M059J (cell line): ENCODE results near the gene SYNGR3. TPM values are rescaled to one million over a fixed set of nuclear protein-coding genes. Genes with fewer than 3 reads are reported as not detected.

Experiments
- DNase-seq: peaks from one replicate; pipeline ENCODE4 v3.0.0-alpha.2; 2012; ENCODE audit warnings: low read depth
- total RNA-seq: library from RNA; depleted of rRNA; stranded (reverse); fragments of >200 nt; shearing (Covaris generic); gene quantifications from 2 replicates; pipeline ENCODE4 v1.2.3, GENCODE V29; 2014; rRNA removed

SYNGR3 gene
- total RNA-seq, 1 experiment from 2014 or later: 7.1 TPM

DNA sequence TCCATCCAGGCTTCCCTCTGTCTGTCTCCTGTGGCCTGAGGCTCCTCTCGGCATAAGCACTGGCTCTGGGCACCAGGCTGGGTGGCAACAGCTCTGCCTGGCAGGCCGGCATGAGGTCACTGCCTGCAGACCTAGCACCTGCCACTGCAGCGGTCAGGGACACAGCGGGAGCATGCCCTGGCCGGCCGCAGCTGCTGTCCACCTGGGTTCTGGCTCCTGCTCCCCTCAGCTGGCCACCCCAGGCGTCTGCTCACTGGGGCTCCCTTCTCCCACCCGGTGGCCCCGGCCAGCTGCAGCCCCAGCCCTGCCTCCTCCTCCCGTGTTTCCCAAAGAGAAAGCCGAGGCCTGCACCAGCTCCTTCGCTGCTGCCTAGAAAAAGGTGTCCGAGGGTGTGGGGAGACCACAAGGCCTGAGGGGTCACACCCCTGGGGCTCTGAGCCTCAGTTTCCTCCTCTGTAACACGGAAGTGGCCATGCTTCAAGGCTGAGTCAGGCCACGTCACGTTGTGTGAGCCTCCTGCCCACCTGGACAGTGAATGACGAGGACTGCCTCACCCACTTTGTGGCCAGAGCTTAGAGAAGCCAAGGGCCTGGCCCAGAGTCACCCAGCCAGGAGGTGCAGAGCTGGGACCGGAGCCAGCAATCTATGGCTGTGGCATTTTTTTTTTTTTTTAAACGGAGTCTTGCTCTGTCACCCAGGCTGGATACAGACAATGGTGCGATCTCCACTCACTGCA lies 51.2 kb downstream of the SYNGR3 start:
- peak; percentile 94 for DNase-seq

- DNase-seq: no peak
Observed at GRCh38 chr16:2042171-2042985, 52.6 kb downstream of the SYNGR3 start.

GRCh38 chr16:2042986-2043666 lies 53.4 kb downstream of the SYNGR3 start:
- DNase-seq: no peak

Other genes starting within 250 kb of the SYNGR3 start
- not detected in 2 replicates for gene NME3, start 218.4 kb upstream of the SYNGR3 start, total RNA-seq
- 0.76 and 2.2 TPM in 2 replicates for gene EME2, start 217.2 kb upstream of the SYNGR3 start, total RNA-seq
- 115 and 133 TPM in 2 replicates for gene MRPS34, start 216.8 kb upstream of the SYNGR3 start, total RNA-seq
- gene SPSB3, start 207.4 kb upstream of the SYNGR3 start, total RNA-seq: 25.9 and 29.8 TPM in 2 replicates
- gene NUBP2, start 207.0 kb upstream of the SYNGR3 start, total RNA-seq: 53.7 and 86.4 TPM in 2 replicates
- 0.07 TPM in 1 of 2 replicates, not detected in the other for gene IGFALS, start 196.3 kb upstream of the SYNGR3 start, total RNA-seq
- 75.7 and 92.6 TPM in 2 replicates for gene HAGH, start 163.1 kb upstream of the SYNGR3 start, total RNA-seq
- gene FAHD1, start 162.8 kb upstream of the SYNGR3 start, total RNA-seq: 53.8 and 64.0 TPM in 2 replicates
- 1.0 and 1.8 TPM in 2 replicates for gene MEIOB, start 117.8 kb upstream of the SYNGR3 start, total RNA-seq
- gene HS3ST6, start 71.6 kb upstream of the SYNGR3 start, total RNA-seq: not detected in 2 replicates
- gene MSRB1, start 46.8 kb upstream of the SYNGR3 start, total RNA-seq: 16.2 and 27.8 TPM in 2 replicates
- 0.52 TPM in 1 of 2 replicates, not detected in the other for gene RPL3L, start 35.3 kb upstream of the SYNGR3 start, total RNA-seq
- 287 and 304 TPM in 2 replicates for gene NDUFB10, start 30.4 kb upstream of the SYNGR3 start, total RNA-seq
- 1,628 and 1,651 TPM in 2 replicates for gene RPS2, start 25.1 kb upstream of the SYNGR3 start, total RNA-seq
- gene RNF151, start 23.1 kb upstream of the SYNGR3 start, total RNA-seq: not detected in 2 replicates
- gene TBL3, start 17.9 kb upstream of the SYNGR3 start, total RNA-seq: 42.2 and 76.8 TPM in 2 replicates
- not detected in 2 replicates for gene NOXO1, start 8.5 kb upstream of the SYNGR3 start, total RNA-seq
- 11.7 and 21.0 TPM in 2 replicates for gene GFER, start 5.8 kb upstream of the SYNGR3 start, total RNA-seq
- gene ZNF598, start 19.9 kb downstream of the SYNGR3 start, total RNA-seq: 21.3 and 23.9 TPM in 2 replicates
- 0.12 TPM in 1 of 2 replicates, not detected in the other for gene NPW, start 29.8 kb downstream of the SYNGR3 start, total RNA-seq
- gene NHERF2, start 36.9 kb downstream of the SYNGR3 start, total RNA-seq: 143 and 175 TPM in 2 replicates
- 22.7 and 35.6 TPM in 2 replicates for gene NTHL1, start 57.9 kb downstream of the SYNGR3 start, total RNA-seq
- 29.7 and 31.2 TPM in 2 replicates for gene TSC2, start 58.0 kb downstream of the SYNGR3 start, total RNA-seq
- gene PKD1, start 145.9 kb downstream of the SYNGR3 start, total RNA-seq: 12.9 and 56.0 TPM in 2 replicates
- 2.1 and 3.8 TPM in 2 replicates for gene RAB26, start 158.7 kb downstream of the SYNGR3 start, total RNA-seq
- gene TRAF7, start 165.8 kb downstream of the SYNGR3 start, total RNA-seq: 69.0 and 92.8 TPM in 2 replicates
- not detected in 2 replicates for gene CASKIN1, start 206.6 kb downstream of the SYNGR3 start, total RNA-seq
- 18.9 and 26.5 TPM in 2 replicates for gene MLST8, start 215.5 kb downstream of the SYNGR3 start, total RNA-seq
- gene BRICD5, start 220.9 kb downstream of the SYNGR3 start, total RNA-seq: 0.10 and 0.89 TPM in 2 replicates
- 23.9 and 32.7 TPM in 2 replicates for gene PGP, start 224.9 kb downstream of the SYNGR3 start, total RNA-seq
- 9.6 and 20.1 TPM in 2 replicates for gene E4F1, start 233.6 kb downstream of the SYNGR3 start, total RNA-seq
- 0.64 TPM in 1 of 2 replicates, not detected in the other for gene DNASE1L2, start 246.5 kb downstream of the SYNGR3 start, total RNA-seq